ENCODE results near the gene CD1B. TPM values are rescaled to one million over a fixed set of nuclear protein-coding genes. Genes with fewer than 3 reads are reported as not detected.
A peak's percentile ranks its signal among the peaks of the same experiment; 100 is the strongest.

Gene CD1B
- total RNA-seq, 4 donors from 2014 or later = not detected

DNA sequence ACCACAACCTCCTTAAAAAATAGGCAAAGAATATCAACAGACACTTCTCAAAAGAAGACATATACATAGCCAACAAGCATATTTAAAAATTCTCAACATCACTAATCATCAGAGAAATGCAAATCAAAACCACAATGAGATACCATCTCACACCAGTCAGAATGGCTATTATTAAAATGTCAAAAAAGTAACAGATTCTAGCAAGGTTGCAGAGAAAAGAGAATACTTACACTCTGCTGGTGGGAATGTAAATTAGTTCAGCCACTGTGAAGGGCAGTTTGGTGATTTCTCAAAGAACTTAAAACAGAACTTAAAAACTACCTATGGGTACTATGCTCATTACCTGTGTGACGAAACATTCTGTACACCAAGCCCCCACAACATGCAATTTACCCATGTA lies 20.7 kb downstream of the CD1B start:
- H3K9me3 ChIP-seq = peaks cover 0 to 18% (median 4%) of the 10 kb centered on the region in 3 donors

DNA sequence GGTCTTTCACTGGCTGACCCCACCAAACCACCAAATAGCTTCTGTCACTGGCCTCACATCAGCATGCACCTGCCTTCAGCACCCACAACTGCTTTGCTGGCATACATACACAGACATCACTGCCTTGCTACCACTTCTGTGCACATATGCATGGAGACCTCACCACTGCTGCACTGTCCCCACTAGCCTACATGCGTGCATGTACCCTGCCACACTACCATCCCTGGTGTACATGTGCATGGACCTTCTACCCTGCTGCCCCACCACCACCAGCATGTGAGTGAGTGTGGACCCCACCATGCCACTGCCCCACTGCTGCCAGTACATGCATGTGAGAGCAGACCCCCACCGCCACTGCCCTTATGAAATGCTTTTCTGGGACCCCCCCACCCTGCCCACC lies 35.5 kb downstream of the CD1B start:
- Histone ChIP-seq H3K27me3 (no peaks in the 10 kb centered on the region), H3K36me3 (no peaks in the 10 kb centered on the region), H3K4me1 (no peaks in the 10 kb centered on the region), H3K4me3 (no peak overlapping the region), H3K9me3 (peaks cover 0 to 13% (median 6%) of the 10 kb centered on the region in 3 donors), H3K27ac (no peak overlapping the region)
- intact Hi-C loops (cut with DNase I) = no loop called here
- DNase-seq = no peak
- no peak for TF ChIP-seq POLR2A (IDR thresholded peaks at IDR 0.05)
- TF ChIP-seq, protein P1, sequence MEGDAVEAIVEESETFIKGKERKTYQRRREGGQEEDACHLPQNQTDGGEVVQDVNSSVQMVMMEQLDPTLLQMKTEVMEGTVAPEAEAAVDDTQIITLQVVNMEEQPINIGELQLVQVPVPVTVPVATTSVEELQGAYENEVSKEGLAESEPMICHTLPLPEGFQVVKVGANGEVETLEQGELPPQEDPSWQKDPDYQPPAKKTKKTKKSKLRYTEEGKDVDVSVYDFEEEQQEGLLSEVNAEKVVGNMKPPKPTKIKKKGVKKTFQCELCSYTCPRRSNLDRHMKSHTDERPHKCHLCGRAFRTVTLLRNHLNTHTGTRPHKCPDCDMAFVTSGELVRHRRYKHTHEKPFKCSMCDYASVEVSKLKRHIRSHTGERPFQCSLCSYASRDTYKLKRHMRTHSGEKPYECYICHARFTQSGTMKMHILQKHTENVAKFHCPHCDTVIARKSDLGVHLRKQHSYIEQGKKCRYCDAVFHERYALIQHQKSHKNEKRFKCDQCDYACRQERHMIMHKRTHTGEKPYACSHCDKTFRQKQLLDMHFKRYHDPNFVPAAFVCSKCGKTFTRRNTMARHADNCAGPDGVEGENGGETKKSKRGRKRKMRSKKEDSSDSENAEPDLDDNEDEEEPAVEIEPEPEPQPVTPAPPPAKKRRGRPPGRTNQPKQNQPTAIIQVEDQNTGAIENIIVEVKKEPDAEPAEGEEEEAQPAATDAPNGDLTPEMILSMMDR (IDR thresholded peaks at IDR 0.05) = no peak
- WGBS, 2 donors = 86 to 100% methylated on average over 1 of the region's 2 CpGs

More for the DNA sequence above, 20.7 kb downstream of the CD1B start:
- intact Hi-C loops (cut with DNase I) = no loop called here
- Histone ChIP-seq H3K27ac (no peak overlapping the region), H3K36me3 (no peaks in the 10 kb centered on the region), H3K4me3 (no peak overlapping the region), H3K27me3 (no peaks in the 10 kb centered on the region), H3K4me1 (no peaks in the 10 kb centered on the region)
- TF ChIP-seq, protein P1 (IDR thresholded peaks at IDR 0.05) = no peak
- no peak for TF ChIP-seq POLR2A (IDR thresholded peaks at IDR 0.05)
- WGBS, 2 donors = 68 to 84% methylated on average over 1 of the region's 1 CpG
- DNase-seq = no peak

- no peaks in the 10 kb centered on the region for H3K4me1 ChIP-seq
- 52 to 58% methylated on average over 5 of the region's 5 CpGs for WGBS, 2 donors
- DNase-seq = no peak
- H3K36me3 ChIP-seq = no peaks in the 10 kb centered on the region
- intact Hi-C loops (cut with DNase I) = no loop called here
- no peaks in the 10 kb centered on the region for H3K27me3 ChIP-seq
- H3K4me3 ChIP-seq = no peak overlapping the region
- no peak for TF ChIP-seq POLR2A (IDR thresholded peaks at IDR 0.05)
- TF ChIP-seq, protein P1 (IDR thresholded peaks at IDR 0.05) = no peak
- peaks cover 0 to 4% (median 0%) of the 10 kb centered on the region in 3 donors for H3K9me3 ChIP-seq
- H3K27ac ChIP-seq = no peak overlapping the region
Measured at GRCh38 chr1:158290321-158290844, 40.9 kb downstream of the CD1B start.

- Histone ChIP-seq H3K4me3 (no peak within 1 kb of the TSS), H3K9me3 (no peaks in the 10 kb centered on the region), H3K4me1 (no peaks in the 10 kb centered on the region), H3K36me3 (no peaks in the 10 kb centered on the region), H3K27me3 (no peaks in the 10 kb centered on the region), H3K27ac (no peak within 1 kb of the TSS)
- 57 to 81% methylated on average over 4 of the region's 4 CpGs for WGBS, 2 donors
- no peak for DNase-seq
- TF ChIP-seq, protein P1 (IDR thresholded peaks at IDR 0.05) = no peak
- no peak for TF ChIP-seq POLR2A (IDR thresholded peaks at IDR 0.05)
- intact Hi-C loops (cut with DNase I) = no loop called here
Measured at GRCh38 chr1:158289811-158290210, 41.5 kb downstream of the CD1B start, which contains the start of gene CD1C. CD1C (plus strand) TSS chr1:158289923; CDS start chr1:158290065, 142 bp downstream.

GRCh38 chr1:158286941-158287346 lies 44.4 kb downstream of the CD1B start:
- no peak overlapping the region for H3K4me3 ChIP-seq
- no peaks in the 10 kb centered on the region for H3K36me3 ChIP-seq
- intact Hi-C loops (cut with DNase I) = no loop called here
- DNase-seq = no peak
- 67 to 78% methylated on average over 1 of the region's 1 CpG for WGBS, 2 donors
- no peak for TF ChIP-seq POLR2A (IDR thresholded peaks at IDR 0.05)
- TF ChIP-seq, protein P1 (IDR thresholded peaks at IDR 0.05) = no peak
- no peaks in the 10 kb centered on the region for H3K27me3 ChIP-seq
- no peaks in the 10 kb centered on the region for H3K4me1 ChIP-seq
- H3K9me3 ChIP-seq = no peaks in the 10 kb centered on the region
- H3K27ac ChIP-seq = peak overlapping the region in 1 of 4 donors; percentile 10
